Endothelial cell of umbilical vein (primary cell): ENCODE results near the gene APBB2. TPM values are rescaled to one million over a fixed set of nuclear protein-coding genes. Genes with fewer than 3 reads are reported as not detected.

ENCODE experiments used
- BruUV-seq: library from RNA; stranded (reverse); fragments of 400-500 nt; replicated peaks from 2 replicates; lab custom pipeline; 2021; lab: Mats Ljungman, UMichigan
- CTCF ChIA-PET: fragments of 300-600, 350-600 bp; sonication (Branson Sonifier 250); formaldehyde crosslinking; loops from one replicate; lab custom pipeline; 2021; ENCODE audit warnings: antibody characterized with exemption, inconsistent platforms; lab: Charles Lee
- POLR2A ChIA-PET: fragments of 300-600, 350-600 bp; sonication (Branson Sonifier 250); formaldehyde crosslinking; loops from one replicate; lab custom pipeline; 2021; ENCODE audit warnings: antibody characterized with exemption, inconsistent platforms; lab: Charles Lee
- DNase-seq: peaks from one replicate; pipeline ENCODE4 v3.0.0-alpha.2; 2011; ENCODE audit warnings: low read depth, low spot score
- FAIRE-seq: peaks from 2 replicates; lab custom pipeline; 2011; peaks lifted over from hg19 to GRCh38; lab: Jason Lieb, UNC
- H2AFZ ChIP-seq: 2 replicates; pipeline ENCODE4 v1.6.0; 2012; ENCODE audit warnings: low read depth, low read length, control low read depth, inconsistent platforms
- H3K27ac ChIP-seq: 2 replicates; pipeline ENCODE4 v1.5.1; 2011; ENCODE audit warnings: low read depth, mild to moderate bottlenecking, control low read depth, low read length, moderate library complexity; ENCODE audit not compliant: insufficient read depth
- H3K27me3 ChIP-seq, 2 experiments: 2 replicates each; pipeline versions ENCODE4 v1.6.0 to v1.6.1; 2011; ENCODE audit warnings: low read length in 2 of 2, mixed read lengths in 1 of 2; ENCODE audit not compliant: control insufficient read depth in 2 of 2, insufficient read depth in 2 of 2
- H3K36me3 ChIP-seq, 2 experiments: 2 replicates in 1 of 2; 3 replicates in 1 of 2; pipeline ENCODE4 v1.5.1; 2011; ENCODE audit warnings: low read length in 2 of 2, mild to moderate bottlenecking in 1 of 2, moderate library complexity in 1 of 2; ENCODE audit not compliant: control insufficient read depth in 2 of 2, insufficient read depth in 2 of 2; ENCODE audit errors: extremely low read depth in 1 of 2
- H3K4me1 ChIP-seq: 3 replicates; pipeline ENCODE4 v1.5.1; 2011; ENCODE audit warnings: mild to moderate bottlenecking, low read length; ENCODE audit not compliant: control insufficient read depth, insufficient read depth; ENCODE audit errors: extremely low read depth
- H3K4me2 ChIP-seq: 2 replicates; pipeline ENCODE4 v1.6.1; 2011; ENCODE audit warnings: low read length, control low read depth, mixed read lengths; ENCODE audit not compliant: insufficient read depth
- H3K4me3 ChIP-seq, 3 experiments: fragments of 200-600 bp in 1 of 3; sonication (generic), shearing (Covaris generic) in 1 of 3; replicated peaks in 1 of 3; 2 replicates each; pipeline ENCODE4 v1.5.1; 2011 to 2016; ENCODE audit warnings: control low read depth in 3 of 3, low read length in 3 of 3, mild to moderate bottlenecking in 2 of 3, inconsistent platforms in 1 of 3, low read depth in 1 of 3, moderate library complexity in 1 of 3; ENCODE audit not compliant: insufficient read depth in 1 of 3
- H3K79me2 ChIP-seq: 2 replicates; pipeline ENCODE4 v1.6.0; 2012; ENCODE audit warnings: low read length, inconsistent platforms; ENCODE audit not compliant: control insufficient read depth, insufficient read depth
- H3K9ac ChIP-seq: replicated peaks from 2 replicates; pipeline ENCODE3; 2011; ENCODE audit warnings: low read length, control low read depth; ENCODE audit not compliant: insufficient read depth; ENCODE audit errors: extremely low read depth
- H3K9me1 ChIP-seq: replicated peaks from 3 replicates; pipeline ENCODE4 v1.6.0; 2011; ENCODE audit warnings: mild to moderate bottlenecking, low read length; ENCODE audit not compliant: control insufficient read depth, insufficient read depth; ENCODE audit errors: extremely low read depth
- H3K9me3 ChIP-seq: replicated peaks from 2 replicates; pipeline ENCODE4 v1.5.1; 2012; ENCODE audit warnings: low read length, inconsistent platforms; ENCODE audit not compliant: control insufficient read depth, insufficient read depth
- H4K20me1 ChIP-seq: replicated peaks from 2 replicates; pipeline ENCODE3; 2011; ENCODE audit warnings: mild to moderate bottlenecking, low read length; ENCODE audit not compliant: control insufficient read depth, insufficient read depth; ENCODE audit errors: extremely low read depth
- EZH2 ChIP-seq: IDR thresholded peaks from 2 replicates; pipeline ENCODE4 v1.6.1; 2012; ENCODE audit warnings: borderline replicate concordance, low read depth, mild to moderate bottlenecking, moderate library complexity, low read length, inconsistent platforms; ENCODE audit not compliant: severe bottlenecking
- FOS ChIP-seq: IDR thresholded peaks from 2 replicates; pipeline ENCODE4 v1.6.1; 2011; ENCODE audit warnings: mild to moderate bottlenecking, low read length, moderate library complexity, borderline replicate concordance; ENCODE audit not compliant: insufficient read depth
- GATA2 ChIP-seq: IDR thresholded peaks from 2 replicates; pipeline ENCODE4 v1.7.0; 2011; ENCODE audit warnings: low read depth, mild to moderate bottlenecking, moderate library complexity, mixed read lengths, low read length; ENCODE audit not compliant: insufficient read length, insufficient read depth
- JUN ChIP-seq: IDR thresholded peaks from 2 replicates; pipeline ENCODE4 v1.6.1; 2011; ENCODE audit warnings: borderline replicate concordance, low read depth; ENCODE audit not compliant: insufficient read length, insufficient read depth
- MYC ChIP-seq: IDR thresholded peaks from one replicate; pipeline ENCODE4 v1.6.1; 2011; ENCODE audit warnings: mild to moderate bottlenecking, low read depth, low read length
- POLR2A ChIP-seq: IDR thresholded peaks from 2 replicates; pipeline ENCODE4 v1.6.1; 2012; ENCODE audit warnings: low read depth, mild to moderate bottlenecking, control low read depth, low read length
- POLR2AphosphoS5 ChIP-seq: IDR thresholded peaks from 2 replicates; pipeline ENCODE4 v1.6.1; 2012; ENCODE audit warnings: low read depth, mild to moderate bottlenecking, control low read depth, low read length, moderate library complexity; ENCODE audit not compliant: insufficient read depth
- dilution Hi-C: fragments of 300-500 bp; cut with MboI; formaldehyde crosslinking; loops from one replicate; pipeline ENCODE4 v1.15.0; 2019; ENCODE audit warnings: low sequenced_read_pairs; ENCODE audit not compliant: extremely low pct_ligation_motif_present
- intact Hi-C: fragments of 100-400 bp; cut with micrococcal nuclease; formaldehyde crosslinking; loops from one replicate; pipeline ENCODE4 v1.10.0; 2022
- polyA plus RNA-seq, 4 experiments: library from polyadenylated mRNA; depleted of rRNA in 3 of 4; stranded (reverse) in 3 of 4; unstranded in 1 of 4; fragments of >200 nt; gene quantifications; 2 replicates each; pipeline versions ENCODE4 v1.2.1 to v1.2.3, GENCODE V29; 2011 to 2012; ENCODE audit warnings: missing spikeins in 1 of 4
- total RNA-seq: library from RNA; stranded (reverse); gene quantifications from 2 replicates; pipeline ENCODE4 v1.2.3, GENCODE V29; 2021
- TF ChIP-seq, protein P1 (sequence below): IDR thresholded peaks from 2 replicates; pipeline ENCODE4 v1.6.1; 2011; ENCODE audit not compliant: insufficient read depth, insufficient read length
- TF ChIP-seq, protein P2 (sequence below), 2 donors: IDR thresholded peaks; 1 replicate in 1 of 2; 2 replicates in 1 of 2; pipeline ENCODE4 v1.5.1; 2011; ENCODE audit warnings: low read length in 2 of 2, mild to moderate bottlenecking in 2 of 2, moderate library complexity in 2 of 2, control low read depth in 1 of 2, inconsistent platforms in 1 of 2, low read depth in 1 of 2; ENCODE audit not compliant: insufficient read depth in 1 of 2; ENCODE audit errors: extremely low read depth in 1 of 2

APBB2 gene
- total and polyA plus RNA-seq, 2 donors (not counting 3 experiments of a cell fraction or from before 2014, with no cell fraction given) = 79.8 to 124 TPM

DNA sequence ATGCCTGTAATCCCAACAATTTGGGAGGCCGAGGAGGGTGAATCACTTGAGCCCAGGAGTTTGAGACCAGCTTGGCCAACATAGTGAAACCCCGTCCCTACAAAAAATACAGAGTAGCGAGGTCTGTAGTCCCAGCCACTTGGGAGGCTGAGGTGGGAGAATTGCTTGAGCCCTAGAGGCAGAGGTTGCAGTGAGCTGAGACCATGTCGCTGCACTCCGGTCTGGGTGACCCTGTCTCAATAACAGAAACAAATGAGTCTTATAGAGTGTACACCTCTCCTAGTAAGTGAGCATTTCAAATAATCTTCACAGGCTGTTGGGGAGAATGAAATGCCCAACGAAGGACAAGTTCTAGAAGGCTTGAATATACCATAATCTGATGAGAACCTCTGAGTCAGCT is 47.9 kb upstream of the APBB2 start:
- DNase-seq (no peak), FAIRE-seq (no peak)
- TF ChIP-seq JUN (no peak), EZH2 (no peak), FOS (no peak), MYC (no peak), POLR2A (no peak), GATA2 (no peak), POLR2AphosphoS5 (no peak)
- TF ChIP-seq, protein P1, sequence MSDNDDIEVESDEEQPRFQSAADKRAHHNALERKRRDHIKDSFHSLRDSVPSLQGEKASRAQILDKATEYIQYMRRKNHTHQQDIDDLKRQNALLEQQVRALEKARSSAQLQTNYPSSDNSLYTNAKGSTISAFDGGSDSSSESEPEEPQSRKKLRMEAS = no peak
- TF ChIP-seq, protein P2, sequence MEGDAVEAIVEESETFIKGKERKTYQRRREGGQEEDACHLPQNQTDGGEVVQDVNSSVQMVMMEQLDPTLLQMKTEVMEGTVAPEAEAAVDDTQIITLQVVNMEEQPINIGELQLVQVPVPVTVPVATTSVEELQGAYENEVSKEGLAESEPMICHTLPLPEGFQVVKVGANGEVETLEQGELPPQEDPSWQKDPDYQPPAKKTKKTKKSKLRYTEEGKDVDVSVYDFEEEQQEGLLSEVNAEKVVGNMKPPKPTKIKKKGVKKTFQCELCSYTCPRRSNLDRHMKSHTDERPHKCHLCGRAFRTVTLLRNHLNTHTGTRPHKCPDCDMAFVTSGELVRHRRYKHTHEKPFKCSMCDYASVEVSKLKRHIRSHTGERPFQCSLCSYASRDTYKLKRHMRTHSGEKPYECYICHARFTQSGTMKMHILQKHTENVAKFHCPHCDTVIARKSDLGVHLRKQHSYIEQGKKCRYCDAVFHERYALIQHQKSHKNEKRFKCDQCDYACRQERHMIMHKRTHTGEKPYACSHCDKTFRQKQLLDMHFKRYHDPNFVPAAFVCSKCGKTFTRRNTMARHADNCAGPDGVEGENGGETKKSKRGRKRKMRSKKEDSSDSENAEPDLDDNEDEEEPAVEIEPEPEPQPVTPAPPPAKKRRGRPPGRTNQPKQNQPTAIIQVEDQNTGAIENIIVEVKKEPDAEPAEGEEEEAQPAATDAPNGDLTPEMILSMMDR (IDR thresholded peaks at IDR 0.05; ENCODE audit: extremely low read depth in 1 of 2, insufficient read depth in 1 of 2, low read depth in 1 of 2, low read length in 2 of 2) = no peak
- H3K79me2 ChIP-seq = peaks cover 15% of the 10 kb centered on the region
- no peaks in the 10 kb centered on the region for H3K9me3 ChIP-seq
- dilution Hi-C loops (no loop called here), intact Hi-C loops (no loop called here)
- H3K27me3 ChIP-seq = no peaks in the 10 kb centered on the region
- no peaks in the 10 kb centered on the region for H4K20me1 ChIP-seq
- peaks cover 12% of the 10 kb centered on the region for H3K4me1 ChIP-seq
- H3K27ac ChIP-seq = no peak overlapping the region
- CTCF ChIA-PET = no interaction called here
- POLR2A ChIA-PET = no interaction called here
- peaks cover 8 to 15% of the 10 kb centered on the region in 2 experiments for H3K36me3 ChIP-seq
- no peak overlapping the region for H3K4me2 ChIP-seq
- H2AFZ ChIP-seq = no peak overlapping the region
- H3K9me1 ChIP-seq = no peaks in the 10 kb centered on the region
- no TSS peak for BruUV-seq
- no peak overlapping the region for H3K9ac ChIP-seq
- H3K4me3 ChIP-seq = no peak overlapping the region
